GM21737 (cell line): Measurements from ENCODE around the gene FAM8A1.

Experiments used
- ATAC-seq: cut with Tn5 transposase; IDR thresholded peaks from one replicate; pipeline ENCODE4 v1.9.1; 2021; ENCODE audit warnings: mild to moderate bottlenecking, moderate library complexity; ENCODE audit not compliant: unreplicated experiment

The FAM8A1 gene

GRCh38 chr6:17600527-17601385 is 654 bp downstream of the FAM8A1 start:
- ATAC-seq, result peak; percentile 45

DNA sequence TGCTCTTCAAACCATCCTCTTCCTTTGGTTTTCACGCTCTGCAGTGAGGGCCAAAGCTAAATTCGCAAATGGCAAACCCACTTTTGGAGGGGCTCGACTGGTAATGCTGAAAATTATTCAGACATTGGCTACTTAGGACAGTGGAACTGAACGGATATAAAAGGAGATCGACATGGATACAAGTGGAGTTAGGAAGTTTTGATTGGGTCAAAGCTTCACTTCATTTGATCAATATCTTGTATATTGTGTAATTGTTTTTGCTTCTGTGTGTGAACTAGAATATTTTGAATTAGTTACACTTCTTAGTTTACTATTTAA is 1.2 kb downstream of the FAM8A1 start:
- ATAC-seq, result no peak

GRCh38 chr6:17602888-17603287 is 2.8 kb downstream of the FAM8A1 start:
- ATAC-seq, result no peak

GRCh38 chr6:17606606-17607005 is 6.5 kb downstream of the FAM8A1 start:
- no peak for ATAC-seq

DNA sequence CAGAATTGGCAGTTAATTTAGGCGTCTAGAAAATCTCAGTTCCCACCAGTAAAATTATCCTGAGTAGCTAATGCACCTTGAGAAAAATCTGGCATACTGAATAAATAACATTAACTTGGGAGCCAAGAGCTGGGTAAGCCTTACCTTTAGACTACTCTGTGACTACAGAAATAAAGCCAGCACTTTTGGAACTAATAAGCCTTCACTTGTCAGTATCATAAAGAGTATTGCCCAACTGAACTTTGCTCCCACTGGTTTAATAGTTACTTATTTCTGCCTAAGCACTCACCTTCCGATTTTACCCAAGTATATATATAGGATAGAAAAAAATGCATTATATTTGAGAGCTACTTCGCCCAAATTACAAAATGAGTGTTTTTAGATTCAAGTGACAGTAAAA is 10.7 kb downstream of the FAM8A1 start:
- ATAC-seq, result no peak

- ATAC-seq, result no peak
Measured at GRCh38 chr6:17612048-17612447, 11.9 kb downstream of the FAM8A1 start.

DNA sequence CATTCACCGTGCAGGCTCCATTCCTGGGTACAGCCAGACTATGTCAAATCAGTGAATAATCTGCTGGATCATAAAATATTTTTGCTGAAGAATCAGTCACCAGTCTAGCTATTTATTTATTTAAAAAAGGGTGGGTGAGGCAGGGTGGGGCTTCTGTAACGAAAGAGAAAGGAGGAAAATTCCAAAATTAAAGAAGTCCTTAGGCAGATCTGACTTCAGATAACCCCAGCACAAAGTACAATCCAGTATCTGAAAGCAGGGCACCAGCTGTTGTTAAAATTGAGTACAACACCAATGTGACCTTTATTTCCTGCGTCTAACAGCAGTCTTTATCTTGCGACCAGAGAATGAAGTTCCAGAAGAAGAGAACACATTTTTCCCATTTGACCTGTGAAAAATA is 15.7 kb downstream of the FAM8A1 start:
- ATAC-seq, result no peak

DNA sequence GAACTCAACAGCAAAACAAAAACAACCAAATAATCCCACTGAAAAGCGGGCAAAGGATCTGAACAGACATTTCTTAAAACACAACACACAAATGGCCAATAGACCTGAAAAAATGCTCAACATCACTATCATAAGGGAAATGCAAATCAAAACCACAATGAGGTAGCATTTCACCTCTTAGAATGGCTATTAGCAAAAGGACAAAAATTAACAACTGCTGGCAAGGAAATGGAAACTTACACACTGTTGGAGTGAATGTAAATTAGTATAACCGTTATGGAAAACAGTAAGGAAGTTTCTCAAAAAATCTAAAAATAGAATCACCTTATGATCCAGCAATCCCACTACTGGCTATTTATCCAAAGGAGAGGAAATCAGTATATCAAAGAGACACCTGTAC is 20.9 kb downstream of the FAM8A1 start:
- ATAC-seq, result peak; percentile 78

- ATAC-seq, result no peak
Measured at GRCh38 chr6:17622144-17622543, 22.0 kb downstream of the FAM8A1 start.

GRCh38 chr6:17624396-17624795 is 24.3 kb downstream of the FAM8A1 start:
- ATAC-seq, result no peak

DNA sequence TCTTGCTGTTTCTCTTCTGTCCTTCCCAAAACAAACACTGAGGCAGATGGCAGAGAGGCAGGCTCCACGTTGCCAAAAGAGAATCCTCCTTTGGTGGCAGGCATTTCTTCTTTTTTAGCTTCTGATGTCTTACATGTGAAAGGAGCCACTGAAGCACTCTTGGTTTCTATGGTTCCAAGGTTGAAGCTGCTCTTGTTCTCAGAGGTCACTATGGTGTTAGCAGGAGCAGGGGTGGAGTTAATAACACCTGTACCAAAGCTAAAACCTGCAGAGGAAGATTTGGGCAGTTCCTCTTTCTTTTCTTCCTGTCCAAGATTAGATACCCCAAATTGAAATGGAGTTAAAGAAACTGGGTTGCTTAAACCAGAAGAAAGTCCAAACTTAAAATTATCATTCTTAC is 28.8 kb downstream of the FAM8A1 start:
- ATAC-seq, result peak; percentile 47

DNA sequence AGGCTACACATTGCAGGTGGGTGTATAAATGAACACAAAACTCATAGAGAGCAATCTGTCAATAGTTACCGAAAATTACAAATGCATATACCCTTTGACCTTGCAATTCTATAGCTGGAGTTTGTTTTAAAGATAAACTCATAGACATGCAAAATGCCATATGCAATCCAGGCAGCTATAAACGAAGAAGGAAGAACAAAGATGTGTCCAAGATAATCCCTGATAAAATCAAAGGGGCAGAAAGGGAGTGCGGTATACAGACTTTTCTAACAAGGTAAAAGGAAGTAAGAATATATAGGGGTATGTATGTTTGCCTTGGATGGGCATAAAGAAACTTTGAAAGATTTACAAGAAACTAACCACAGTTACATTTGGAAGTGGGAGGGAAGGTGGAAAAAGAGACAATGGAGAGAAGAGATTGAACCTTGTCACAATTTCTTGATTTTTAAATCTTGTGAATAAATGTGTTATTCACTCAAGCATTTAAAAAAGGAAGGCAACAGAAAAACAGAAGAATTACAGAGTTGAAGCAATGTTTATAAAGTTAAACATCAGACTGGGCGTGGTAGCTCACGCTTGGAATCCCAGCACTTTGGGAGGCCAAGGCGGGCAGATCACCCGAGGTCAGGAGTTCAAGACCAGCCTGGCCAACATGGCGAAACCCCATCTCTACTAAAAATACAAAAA is 29.9 kb downstream of the FAM8A1 start:
- ATAC-seq, result no peak

GRCh38 chr6:17630511-17631073 is 30.5 kb downstream of the FAM8A1 start:
- no peak for ATAC-seq

GRCh38 chr6:17632934-17633333 is 32.8 kb downstream of the FAM8A1 start:
- no peak for ATAC-seq

DNA sequence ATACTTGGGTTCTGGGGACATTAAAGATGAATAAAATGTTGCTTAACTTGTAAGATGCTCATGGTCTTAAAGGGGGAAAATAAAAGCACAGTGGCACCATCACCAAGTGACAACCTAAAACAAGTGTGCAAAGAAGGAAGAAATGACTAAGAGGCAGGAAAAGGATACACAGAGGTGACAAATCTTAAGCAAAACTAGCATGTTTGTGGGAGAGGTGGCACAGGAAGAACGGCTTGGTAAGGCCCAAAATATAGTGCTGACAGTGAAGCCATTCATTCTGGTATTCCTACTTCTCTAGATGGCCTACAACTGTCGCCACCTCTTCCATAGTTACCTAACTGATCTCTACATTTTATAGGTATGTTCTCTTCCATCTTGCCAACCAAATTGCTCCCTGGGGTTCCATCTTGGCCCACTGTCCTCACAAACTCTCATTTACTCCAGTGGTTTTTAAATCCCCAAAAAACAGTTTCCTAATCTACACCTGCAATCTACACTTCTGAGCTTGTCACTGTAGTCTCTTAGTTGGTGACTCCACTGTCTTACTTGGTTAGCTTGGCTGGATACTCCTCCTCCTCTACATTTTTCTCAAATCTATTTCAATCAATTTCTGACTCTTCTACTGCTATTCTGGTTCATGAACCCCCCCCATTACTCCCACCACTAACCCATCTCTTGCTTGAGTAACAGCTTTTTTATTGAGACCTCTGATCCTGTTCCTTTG is 33.5 kb downstream of the FAM8A1 start:
- no peak for ATAC-seq

DNA sequence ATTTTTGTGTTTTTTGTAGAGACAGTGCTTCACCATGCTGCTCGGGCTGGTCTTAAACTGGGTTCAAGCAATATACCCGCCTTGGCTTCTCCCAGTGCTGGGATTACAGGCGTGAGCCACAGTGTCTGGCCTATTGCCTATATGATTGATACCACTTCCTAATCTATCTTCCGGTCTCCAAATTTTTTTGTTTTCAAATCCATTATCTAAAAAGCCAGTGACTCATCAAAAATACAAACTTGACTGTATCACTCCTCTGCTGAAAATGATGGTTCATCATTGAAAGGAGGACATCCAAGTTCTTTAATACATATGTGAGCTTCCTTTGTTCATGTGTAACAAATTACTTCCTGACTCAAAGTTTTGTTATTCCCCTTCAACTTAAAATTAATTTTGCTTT is 35.5 kb downstream of the FAM8A1 start:
- ATAC-seq, result no peak

GRCh38 chr6:17638212-17638715 is 38.2 kb downstream of the FAM8A1 start:
- ATAC-seq, result no peak

GRCh38 chr6:17640477-17640917 is 40.4 kb downstream of the FAM8A1 start:
- ATAC-seq, result no peak

DNA sequence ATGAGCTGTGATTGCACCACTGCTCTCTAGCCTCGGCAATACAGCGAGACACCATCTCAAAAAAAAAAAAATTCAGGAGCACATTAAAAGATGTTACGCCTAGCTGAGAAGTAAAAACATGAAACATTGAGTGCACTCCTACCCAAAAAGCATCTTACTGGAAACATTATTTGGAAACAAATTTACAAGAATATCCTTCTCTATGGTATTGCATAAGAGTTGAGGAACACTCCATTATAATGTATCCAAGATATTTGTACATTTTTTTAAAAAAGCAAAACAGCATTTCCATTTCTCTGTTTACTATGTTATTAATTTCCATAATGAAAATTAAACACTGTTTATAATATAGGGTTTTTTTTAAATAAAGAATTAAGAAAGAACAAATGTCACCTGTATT is 48.6 kb downstream of the FAM8A1 start:
- no peak for ATAC-seq

DNA sequence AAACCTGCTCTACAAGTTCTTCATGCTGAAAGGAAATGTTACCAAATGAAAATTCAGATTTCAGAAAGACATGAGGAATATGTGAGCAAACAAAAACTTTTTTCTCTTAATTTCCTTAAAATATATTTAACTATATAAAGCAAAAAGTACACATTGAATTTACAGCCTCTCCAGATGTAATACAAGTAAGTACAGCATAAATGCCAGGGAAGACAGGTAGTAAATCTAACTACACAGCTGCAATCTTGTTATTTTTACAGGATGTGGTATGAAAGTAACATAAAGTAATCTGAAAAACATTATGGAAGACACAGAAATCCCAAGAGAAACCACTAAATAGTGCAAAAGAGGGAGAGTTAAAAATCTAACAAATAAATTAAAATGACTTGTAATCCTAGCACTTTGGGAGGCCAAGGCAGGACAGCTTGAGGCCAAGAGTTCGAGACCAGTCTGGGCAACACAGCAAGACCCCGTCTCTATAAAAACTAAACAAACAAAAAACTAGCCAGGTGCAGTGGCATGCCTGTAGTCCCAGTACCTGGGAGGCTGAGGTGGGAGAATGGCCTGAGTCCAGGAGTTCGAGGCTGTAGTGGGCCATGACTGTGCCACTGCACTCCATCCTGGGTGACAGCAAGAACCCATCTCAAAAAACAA is 50.7 kb downstream of the FAM8A1 start:
- ATAC-seq, result no peak
